A673 (cell line): Measurements from ENCODE around the gene NRF1.
"Not testable (repeated sequence)": the region's sequence is repeated elsewhere in the genome, so short reads cannot be mapped to it uniquely, and the experiment has no call there.

Source experiments
- CTCF ChIP-seq: fragments of 300-800, 200-600 bp; sonication (generic); conservative IDR thresholded peaks from 2 replicates; pipeline ENCODE4 v1.5.1; 2017; ENCODE audit warnings: low read depth, mild to moderate bottlenecking, antibody characterized with exemption, low read length, moderate library complexity, mixed read lengths
- EZH2 ChIP-seq: fragments of 200-600 bp; sonication (generic); IDR thresholded peaks from 2 replicates; pipeline ENCODE4 v1.6.1; 2017; ENCODE audit warnings: borderline replicate concordance, low read depth, mild to moderate bottlenecking, mixed read lengths, antibody characterized with exemption, low read length; ENCODE audit not compliant: poor library complexity, severe bottlenecking

DNA sequence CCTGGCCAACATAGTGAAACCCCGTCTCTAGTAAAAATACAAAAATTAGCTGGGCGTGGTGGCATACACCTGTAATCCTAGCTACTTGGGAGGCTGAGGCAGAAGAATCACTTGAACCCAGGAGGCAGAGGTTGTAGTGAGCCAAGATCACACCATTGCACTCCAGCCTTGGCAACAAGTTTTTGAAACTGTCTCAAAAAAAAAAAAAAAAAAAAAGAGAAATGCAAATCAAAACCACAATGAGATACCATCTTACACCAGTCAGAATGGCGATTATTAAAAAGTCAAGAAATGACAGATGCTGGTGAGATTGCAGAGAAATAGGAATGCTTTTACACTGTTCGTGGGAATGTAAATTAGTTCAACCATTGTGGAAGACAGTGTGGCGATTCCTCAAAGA, 7.9 kb upstream of the NRF1 start:
- not testable (repeated sequence) for TF ChIP-seq CTCF, EZH2
